Motor neuron (in vitro differentiated cells): ENCODE data around the gene VWC2L. TPM values are rescaled to one million over a fixed set of nuclear protein-coding genes. Genes with fewer than 3 reads are reported as not detected.

Experiments used
- ATAC-seq, 8 experiments: fragments of 200-7000 bp; cut with Tn5 transposase; replicated peaks in 6 of 8; 2 replicates each; pipeline ENCODE4 v1.8.0; 2021; ENCODE audit warnings: mild to moderate bottlenecking in 8 of 8, moderate library complexity in 8 of 8
- H3K27ac ChIP-seq, 2 donors: fragments of 250-450 bp; sonication (Bioruptor Pico); 2 replicates each; pipeline ENCODE4 v1.9.0; 2021; ENCODE audit warnings: antibody characterized with exemption in 2 of 2, mild to moderate bottlenecking in 2 of 2, moderate library complexity in 1 of 2
- H3K4me1 ChIP-seq, 2 donors: fragments of 250-450 bp; sonication (Bioruptor Pico); replicated peaks in 1 of 2; 2 replicates each; pipeline ENCODE4 v1.6.1; 2021; ENCODE audit warnings: antibody characterized with exemption in 2 of 2, mild to moderate bottlenecking in 2 of 2, moderate library complexity in 1 of 2
- H3K4me3 ChIP-seq, 5 donors: fragments of 250-450 bp; sonication (Bioruptor Pico); 2 replicates each; pipeline ENCODE4 v1.9.0; 2021; ENCODE audit warnings: antibody characterized with exemption in 5 of 5, mild to moderate bottlenecking in 5 of 5, moderate library complexity in 4 of 5
- WGBS, 10 experiments: fragments of 450-650 bp; shearing (Covaris generic); methylation state at CpG; one replicate each; pipeline ENCODE4 v1.0.0; 2022; 5-methylcytosine and 5-hydroxymethylcytosine counted together
- in situ Hi-C, 9 experiments: fragments of 400-800 bp; cut with MboI; loops; one replicate each; pipeline ENCODE4 v1.15.0; 2021; ENCODE audit warnings: low sequenced_read_pairs in 9 of 9, low pct_unique_long_range_greater_than_20kb in 2 of 9; ENCODE audit not compliant: unreplicated experiment in 9 of 9
- total RNA-seq, 8 experiments: library from RNA; unstranded; fragments of 300-600 nt; gene quantifications; 2 replicates each; pipeline versions ENCODE4 v1.2.3 to v1.2.4, GENCODE V29; 2022

The VWC2L gene
- total RNA-seq = 1 to 10 TPM in 1 of 8 experiments, under 1 TPM in 6, not detected in 1; 0.25 to 1.4 (median 0.64) TPM

DNA sequence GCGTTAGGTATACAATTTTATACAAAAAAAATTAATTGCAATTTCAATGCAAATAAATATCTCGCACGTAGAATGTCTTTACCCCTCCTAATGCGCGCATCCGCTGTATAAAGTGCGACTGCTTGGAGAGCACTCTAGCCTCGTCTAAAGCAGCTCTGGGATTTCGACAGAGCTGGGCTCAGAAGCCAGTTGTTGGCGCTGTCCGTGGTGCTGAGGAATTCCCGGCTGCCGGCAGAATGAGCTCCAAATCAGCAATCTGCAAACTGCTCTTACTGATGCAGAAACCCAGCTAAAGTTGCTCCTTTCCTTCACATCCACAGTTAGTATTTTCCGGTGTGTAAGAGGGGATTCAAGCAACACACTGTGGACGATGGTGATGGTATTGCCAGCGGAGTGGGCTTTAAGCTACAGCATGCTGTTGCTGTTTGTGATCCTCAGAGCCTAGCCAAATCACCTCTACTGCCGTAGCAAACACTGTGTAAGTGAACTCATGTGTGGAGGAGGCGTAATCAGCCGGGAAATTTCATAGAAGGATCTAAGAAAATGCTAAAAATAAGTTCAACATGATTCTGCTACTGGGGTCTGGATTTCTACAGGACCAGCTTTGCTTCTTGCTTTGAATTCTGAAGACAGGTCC is at the start of gene VWC2L:
Gene VWC2L, plus strand, starts transcription at position 137 of the 637 bp plus-strand sequence. CDS start 3,140 bp downstream, outside the sequence.
- ATAC-seq = peak; percentile 84 to 99 (median 98)
- Histone ChIP-seq H3K27ac (no peak within 1 kb of the TSS), H3K4me3 (peak within 1 kb of the TSS; percentile 22 to 39 (median 25)), H3K4me1 (no peaks in the 10 kb centered on the region)
- in situ Hi-C loops = no loop called here
- 0 to 24% (median 8%) methylated on average over 1 to 18 of the region's 19 CpGs; no CpG with 5 or more reads in 1 of the 10 experiments for WGBS, 10 experiments

- Histone ChIP-seq H3K27ac (no peak overlapping the region), H3K4me1 (no peaks in the 10 kb centered on the region), H3K4me3 (no peak overlapping the region)
- in situ Hi-C loops = no loop called here
- no peak for ATAC-seq
- WGBS, 10 experiments = 23 to 100% (median 82%) methylated on average over 2 to 4 of the region's 4 CpGs
Measured at GRCh38 chr2:214361116-214361515, 49.7 kb upstream of the VWC2L start.

- no peak overlapping the region for H3K4me3 ChIP-seq
- H3K4me1 ChIP-seq = no peaks in the 10 kb centered on the region
- whole genome bisulfite sequencing, 10 experiments = 8 to 100% (median 80%) methylated on average over 1 of the region's 1 CpG; no CpG with 5 or more reads in 1 of the 10 experiments
- no peak for ATAC-seq
- in situ Hi-C loops = no loop called here
- H3K27ac ChIP-seq = no peak overlapping the region
Measured at GRCh38 chr2:214365549-214365948, 45.3 kb upstream of the VWC2L start.

GRCh38 chr2:214367171-214367570 is 43.7 kb upstream of the VWC2L start:
- H3K27ac ChIP-seq = no peak overlapping the region
- no peaks in the 10 kb centered on the region for H3K4me1 ChIP-seq
- in situ Hi-C loops = no loop called here
- H3K4me3 ChIP-seq = no peak overlapping the region
- ATAC-seq = no peak
- 0 to 88% (median 40%) methylated on average over 1 to 3 of the region's 3 CpGs; no CpG with 5 or more reads in 3 of the 10 experiments for WGBS, 10 experiments

- H3K4me1 ChIP-seq = peaks cover 0 to 10% of the 10 kb centered on the region in 2 donors
- in situ Hi-C loops = no loop called here
- WGBS, 10 experiments = 36 to 95% (median 78%) methylated on average over 2 to 7 of the region's 7 CpGs
- H3K27ac ChIP-seq = no peak overlapping the region
- H3K4me3 ChIP-seq = no peak overlapping the region
- ATAC-seq = peak in 1 of 8 experiments; percentile 58
Measured at GRCh38 chr2:214376618-214377285, 34.1 kb upstream of the VWC2L start.

- in situ Hi-C loops = no loop called here
- ATAC-seq = no peak
- WGBS, 10 experiments = 35 to 100% (median 85%) methylated on average over 1 to 5 of the region's 5 CpGs
Measured at GRCh38 chr2:214377286-214377624, 33.6 kb upstream of the VWC2L start.

GRCh38 chr2:214378455-214379103 is 32.3 kb upstream of the VWC2L start:
- Histone ChIP-seq H3K27ac (no peak overlapping the region), H3K4me3 (no peak overlapping the region), H3K4me1 (peaks cover 0 to 13% of the 10 kb centered on the region in 2 donors)
- peak in 1 of 8 experiments; percentile 61 for ATAC-seq
- 0 to 75% (median 0%) methylated on average over 1 to 3 of the region's 3 CpGs; no CpG with 5 or more reads in 3 of the 10 experiments for WGBS, 10 experiments
- in situ Hi-C loops = no loop called here

More at GRCh38 chr2:214377286-214377624, 33.6 kb upstream of the VWC2L start:
- H3K27ac ChIP-seq = no peak overlapping the region
- H3K4me3 ChIP-seq = no peak overlapping the region
- peaks cover 0 to 13% of the 10 kb centered on the region in 2 donors for H3K4me1 ChIP-seq

DNA sequence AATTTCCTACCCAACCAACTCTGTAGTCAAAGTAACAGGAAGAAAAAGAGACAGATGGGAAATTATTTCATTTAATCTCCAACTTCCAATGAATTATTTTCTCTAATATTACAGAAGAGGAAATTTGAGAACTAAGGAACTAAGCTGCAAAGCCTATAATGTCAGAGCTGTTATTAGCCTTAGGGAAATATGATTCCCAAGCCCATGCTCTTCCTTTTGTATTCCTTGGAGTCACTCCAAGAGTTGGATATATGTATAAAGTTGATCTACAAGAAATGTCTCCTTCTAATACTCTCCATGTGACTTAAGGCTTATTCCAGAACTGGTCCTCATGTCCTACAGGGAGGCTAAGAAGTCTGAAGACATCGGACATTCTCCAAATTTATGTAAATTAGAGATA is 31.6 kb upstream of the VWC2L start:
- Histone ChIP-seq H3K4me3 (no peak overlapping the region), H3K4me1 (peaks cover 0 to 13% of the 10 kb centered on the region in 2 donors), H3K27ac (no peak overlapping the region)
- in situ Hi-C loops = no loop called here
- 0 to 100% (median 76%) methylated on average over 1 of the region's 1 CpG; no CpG with 5 or more reads in 2 of the 10 experiments for WGBS, 10 experiments
- ATAC-seq = no peak

- H3K27ac ChIP-seq = no peak overlapping the region
- peaks cover 0 to 13% of the 10 kb centered on the region in 2 donors for H3K4me1 ChIP-seq
- no peak for ATAC-seq
- in situ Hi-C loops = no loop called here
- WGBS, 10 experiments = 0 to 77% (median 65%) methylated on average over 3 to 5 of the region's 5 CpGs
- no peak overlapping the region for H3K4me3 ChIP-seq
Measured at GRCh38 chr2:214380681-214381080, 30.2 kb upstream of the VWC2L start.

DNA sequence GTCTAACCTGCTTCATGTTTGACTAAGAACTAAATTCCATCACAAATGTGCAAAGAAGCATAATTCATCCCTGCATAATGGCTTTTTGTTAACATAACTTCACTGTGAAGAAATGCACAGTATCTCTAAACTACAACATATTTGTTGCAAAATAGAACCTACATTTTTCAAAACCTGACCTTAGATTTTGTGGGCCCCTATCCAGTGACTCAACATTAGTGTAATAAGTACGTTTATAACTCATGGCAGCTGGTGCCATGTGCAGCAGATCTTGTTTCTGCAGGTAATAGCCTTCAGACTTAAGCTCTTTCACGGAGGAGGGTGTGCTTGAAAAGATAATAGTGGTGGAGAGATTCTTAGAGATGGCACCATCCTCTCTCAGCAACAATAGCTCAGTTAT is 28.6 kb upstream of the VWC2L start:
- in situ Hi-C loops = no loop called here
- WGBS, 10 experiments = 0 to 100% (median 71%) methylated on average over 1 to 2 of the region's 2 CpGs; no CpG with 5 or more reads in 3 of the 10 experiments
- H3K4me3 ChIP-seq = no peak overlapping the region
- H3K4me1 ChIP-seq = peaks cover 0 to 13% of the 10 kb centered on the region in 2 donors
- no peak overlapping the region for H3K27ac ChIP-seq
- ATAC-seq = peak in 1 of 8 experiments; percentile 35

GRCh38 chr2:214386720-214387119 is 24.1 kb upstream of the VWC2L start:
- ATAC-seq = no peak
- in situ Hi-C loops = no loop called here
- 42 to 100% (median 100%) methylated on average over 1 to 2 of the region's 2 CpGs; no CpG with 5 or more reads in 2 of the 10 experiments for WGBS, 10 experiments
- Histone ChIP-seq H3K4me1 (peaks cover 0 to 4% of the 10 kb centered on the region in 2 donors), H3K27ac (no peak overlapping the region), H3K4me3 (no peak overlapping the region)

- no peak overlapping the region for H3K27ac ChIP-seq
- in situ Hi-C loops = no loop called here
- H3K4me1 ChIP-seq = no peaks in the 10 kb centered on the region
- ATAC-seq = no peak
- no peak overlapping the region for H3K4me3 ChIP-seq
Measured at GRCh38 chr2:214389334-214389733, 21.5 kb upstream of the VWC2L start.

DNA sequence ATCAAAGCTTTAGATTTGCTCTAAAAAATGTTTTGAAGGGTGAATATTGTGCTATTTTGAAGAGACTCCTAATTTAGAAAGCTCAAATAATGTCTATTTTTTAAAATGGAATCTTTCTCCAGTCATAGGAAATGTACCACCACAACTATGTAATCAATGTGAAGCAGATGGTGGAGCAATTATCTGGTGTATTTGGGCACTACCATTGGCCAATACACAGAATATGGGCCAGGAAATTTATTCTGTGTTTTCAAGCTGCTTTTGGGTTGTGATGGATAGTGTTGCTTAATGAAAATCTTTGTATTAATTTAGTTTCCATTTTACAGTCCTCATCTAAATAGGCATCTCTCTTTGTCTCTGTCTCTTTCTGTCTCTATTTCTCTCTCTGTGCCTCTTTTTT is 17.1 kb upstream of the VWC2L start:
- no peak for ATAC-seq
- H3K4me3 ChIP-seq = no peak overlapping the region
- in situ Hi-C loops = no loop called here
- no peaks in the 10 kb centered on the region for H3K4me1 ChIP-seq
- H3K27ac ChIP-seq = no peak overlapping the region
